GM18858 (cell line): ENCODE data around the gene CYP2J2.
A peak's percentile ranks its signal among the peaks of the same experiment; 100 is the strongest.
"Not testable (repeated sequence)": the region's sequence is repeated elsewhere in the genome, so short reads cannot be mapped to it uniquely, and the experiment has no call there.

Source experiments
- ATAC-seq: cut with Tn5 transposase; IDR thresholded peaks from one replicate; pipeline ENCODE4 v1.9.1; 2021; ENCODE audit not compliant: unreplicated experiment

Gene CYP2J2

GRCh38 chr1:59921258-59921899, 5.2 kb downstream of the CYP2J2 start:
- not testable (repeated sequence) for ATAC-seq

GRCh38 chr1:59919746-59920145, 6.8 kb downstream of the CYP2J2 start:
- ATAC-seq = no peak

- ATAC-seq = no peak
Observed at GRCh38 chr1:59917785-59918180, 8.8 kb downstream of the CYP2J2 start.

GRCh38 chr1:59917026-59917784, 9.4 kb downstream of the CYP2J2 start:
- ATAC-seq = no peak

- ATAC-seq = no peak
Observed at GRCh38 chr1:59915516-59915915, 11.1 kb downstream of the CYP2J2 start.

- not testable (repeated sequence) for ATAC-seq
Observed at GRCh38 chr1:59914791-59915286, 11.7 kb downstream of the CYP2J2 start.

GRCh38 chr1:59908682-59909081, 17.9 kb downstream of the CYP2J2 start:
- no peak for ATAC-seq

GRCh38 chr1:59908084-59908483, 18.5 kb downstream of the CYP2J2 start:
- no peak for ATAC-seq

GRCh38 chr1:59906931-59907330, 19.6 kb downstream of the CYP2J2 start:
- ATAC-seq = no peak

GRCh38 chr1:59903141-59903754, 23.3 kb downstream of the CYP2J2 start:
- ATAC-seq = peak; percentile 51

- no peak for ATAC-seq
Observed at GRCh38 chr1:59901770-59902388, 24.7 kb downstream of the CYP2J2 start.

GRCh38 chr1:59900640-59901039, 25.9 kb downstream of the CYP2J2 start:
- ATAC-seq = no peak

- no peak for ATAC-seq
Observed at GRCh38 chr1:59898927-59899326, 27.6 kb downstream of the CYP2J2 start.

- ATAC-seq = no peak
Observed at GRCh38 chr1:59897165-59897564, 29.4 kb downstream of the CYP2J2 start.

GRCh38 chr1:59892841-59893811, 33.4 kb downstream of the CYP2J2 start:
- ATAC-seq = no peak

- ATAC-seq = no peak
Observed at GRCh38 chr1:59885160-59885832, 41.3 kb downstream of the CYP2J2 start.

GRCh38 chr1:59880735-59881134, 45.8 kb downstream of the CYP2J2 start:
- ATAC-seq = no peak

- no peak for ATAC-seq
Observed at GRCh38 chr1:59879996-59880505, 46.5 kb downstream of the CYP2J2 start.

- ATAC-seq = no peak
Observed at GRCh38 chr1:59879574-59879973, 47.0 kb downstream of the CYP2J2 start.

GRCh38 chr1:59878370-59878769, 48.2 kb downstream of the CYP2J2 start:
- no peak for ATAC-seq
